Skeletal muscle cell (primary cell): ENCODE measurements around the gene AKAP6.
"Not testable (repeated sequence)": the region's sequence is repeated elsewhere in the genome, so short reads cannot be mapped to it uniquely, and the experiment has no call there.

Experiments used
- DNase-seq: peaks from one replicate; pipeline ENCODE4 v3.0.0-alpha.2; 2010; ENCODE audit warnings: low read depth
- H3K4me3 ChIP-seq: 2 replicates; pipeline ENCODE4 v1.5.1; 2011; ENCODE audit warnings: low read depth, mild to moderate bottlenecking, control low read depth, low read length, moderate library complexity

The AKAP6 gene

DNA sequence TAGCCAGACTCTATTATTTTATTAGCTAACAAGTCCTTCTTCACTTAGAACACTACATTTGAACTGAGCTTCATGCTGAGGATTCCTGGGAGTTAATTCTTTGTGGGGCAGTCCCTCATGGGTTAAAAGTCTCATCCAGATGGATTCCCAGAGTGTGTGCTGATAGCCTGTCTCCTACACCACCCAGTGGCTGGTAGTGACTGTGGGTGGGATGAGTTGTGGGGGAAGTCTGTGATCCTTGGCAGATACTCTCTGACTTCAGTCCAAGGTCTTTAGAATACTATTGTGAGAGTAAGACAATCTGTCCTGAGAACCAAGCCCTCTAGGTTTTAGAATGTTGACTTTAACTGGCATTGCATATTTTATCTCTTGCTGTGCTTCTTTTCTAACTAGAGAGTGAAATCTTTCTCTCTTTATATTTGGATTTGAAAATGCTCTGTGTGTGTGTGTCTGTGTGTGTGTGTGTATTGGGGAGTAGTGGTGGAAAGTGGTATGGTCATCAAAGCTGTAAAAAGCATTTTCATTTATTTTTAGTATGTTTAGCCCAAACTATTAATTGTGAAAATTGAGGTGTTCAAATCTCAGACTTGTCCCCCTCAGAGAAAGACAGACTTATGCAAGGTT lies 37.3 kb downstream of the AKAP6 start:
- DNase-seq, result peak; percentile 89
- H3K4me3 ChIP-seq, result no peak overlapping the region

DNA sequence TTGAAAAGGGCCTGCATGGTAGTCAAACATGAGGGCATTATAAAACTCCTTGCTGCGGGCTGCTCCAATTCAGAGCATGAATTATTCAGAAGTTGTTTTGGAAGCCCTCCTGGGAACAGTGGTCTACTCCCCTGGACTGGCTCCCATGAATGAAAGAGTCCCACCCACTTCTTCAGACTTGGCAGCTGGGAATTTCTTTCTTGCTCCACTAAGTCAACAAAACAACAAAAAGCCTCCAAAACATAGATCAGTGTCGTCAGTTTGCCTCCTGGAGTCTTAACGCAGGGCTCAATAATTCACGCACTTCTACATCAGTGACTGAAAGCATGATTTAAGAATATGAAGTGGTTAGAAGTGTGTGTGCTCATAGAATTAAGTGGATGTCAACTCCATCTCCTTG lies 37.9 kb downstream of the AKAP6 start:
- DNase-seq, result peak; percentile 90
- H3K4me3 ChIP-seq, result no peak overlapping the region

DNA sequence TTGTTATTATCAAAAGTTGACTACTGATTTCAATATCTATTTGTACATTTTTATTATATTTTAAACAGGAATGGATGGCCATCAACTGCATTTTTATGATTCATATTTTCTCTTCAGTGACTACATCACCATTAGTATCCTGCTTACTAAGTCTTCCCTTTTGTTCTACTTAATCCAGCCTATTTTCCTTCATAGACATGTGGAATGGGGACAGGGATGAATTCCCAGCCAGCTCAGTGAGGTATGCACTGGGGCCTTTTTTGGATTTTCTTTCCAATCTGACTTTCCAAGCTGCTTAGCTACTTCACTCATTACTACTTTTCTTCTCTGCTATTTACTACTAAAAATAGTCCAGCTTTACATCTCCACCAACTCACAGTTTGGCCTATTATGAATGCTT lies 38.4 kb downstream of the AKAP6 start:
- no peak overlapping the region for H3K4me3 ChIP-seq
- no peak for DNase-seq

DNA sequence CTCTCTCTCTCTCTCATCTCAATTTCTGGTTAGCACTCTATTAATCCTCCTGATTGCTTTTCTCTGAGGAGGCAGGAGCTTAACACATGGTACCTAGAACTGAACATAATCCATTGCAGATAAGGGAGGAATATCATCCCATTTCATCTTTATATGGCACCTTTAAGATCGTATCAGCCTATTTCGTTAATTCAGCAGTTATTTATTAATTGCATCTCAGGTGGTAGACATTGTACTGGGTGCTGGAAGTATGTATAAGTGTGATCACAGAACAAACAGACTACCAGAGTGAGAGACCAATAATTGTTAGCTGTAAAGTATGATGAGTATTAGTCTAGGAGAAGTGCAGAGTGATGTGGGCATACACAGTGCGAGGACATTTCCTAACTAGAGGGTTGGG lies 39.0 kb downstream of the AKAP6 start:
- no peak for DNase-seq
- no peak overlapping the region for H3K4me3 ChIP-seq

DNA sequence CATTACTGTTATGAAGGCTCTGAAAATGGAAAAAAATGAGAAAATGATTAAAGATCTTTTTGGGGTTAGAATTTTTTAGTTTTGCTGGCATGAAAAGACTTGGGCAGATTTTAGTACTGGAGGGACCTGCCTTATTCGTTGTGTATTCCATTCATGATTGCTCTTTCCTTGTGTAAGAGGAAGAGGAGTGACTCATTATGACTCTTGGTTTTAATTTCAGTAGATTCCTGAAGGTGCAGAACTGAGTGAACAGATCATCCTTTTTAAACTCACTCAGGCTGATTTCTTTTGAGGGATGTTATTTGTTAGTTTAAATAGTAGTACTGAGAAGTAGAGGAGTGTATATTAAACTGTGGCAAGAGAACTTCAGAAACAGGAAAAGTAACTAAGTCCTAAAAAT lies 41.6 kb downstream of the AKAP6 start:
- no peak overlapping the region for H3K4me3 ChIP-seq
- DNase-seq, result peak; percentile 66

DNA sequence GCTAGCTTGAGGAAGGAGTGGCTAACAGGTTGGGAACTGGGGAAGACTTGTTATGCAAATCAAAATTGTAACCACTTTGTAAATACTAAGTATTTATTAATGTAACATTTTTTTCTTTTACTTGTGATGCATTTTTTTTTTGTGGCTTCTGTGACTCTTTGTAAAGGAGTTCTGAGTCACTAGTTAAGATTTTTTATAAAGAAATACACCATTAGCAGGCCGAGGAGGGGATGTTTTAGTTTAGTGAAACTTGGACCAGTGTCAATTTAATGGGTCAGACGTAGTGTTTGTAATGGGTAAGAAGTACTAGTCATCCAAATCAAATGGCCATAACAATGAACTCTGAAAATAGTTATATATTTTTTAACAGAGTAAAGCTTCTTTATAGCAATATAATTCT lies 43.1 kb downstream of the AKAP6 start:
- peak; percentile 92 for DNase-seq

DNA sequence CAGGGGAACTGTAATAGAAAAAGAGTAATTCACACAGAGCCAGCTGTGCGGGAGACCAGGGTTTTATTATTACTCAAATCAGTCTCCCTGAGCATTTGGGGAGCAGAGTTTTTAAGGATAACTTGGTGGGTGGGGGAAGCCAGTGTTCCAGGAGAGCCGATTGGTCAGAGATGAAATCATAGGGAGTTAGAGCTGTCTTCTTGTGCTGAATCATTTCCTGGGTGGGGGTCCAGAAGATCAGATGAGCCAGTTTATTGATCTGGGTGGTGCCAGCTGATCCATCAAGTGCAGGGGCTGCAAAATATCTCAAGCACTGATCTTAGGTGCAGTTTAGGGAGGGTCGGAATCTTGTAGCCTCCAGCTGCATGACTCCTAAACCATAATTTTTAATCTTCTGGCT lies 44.1 kb downstream of the AKAP6 start:
- H3K4me3 ChIP-seq, DNase-seq: not testable (repeated sequence)

More for the DNA sequence above, 43.1 kb downstream of the AKAP6 start:
- H3K4me3 ChIP-seq, result no peak overlapping the region

DNA sequence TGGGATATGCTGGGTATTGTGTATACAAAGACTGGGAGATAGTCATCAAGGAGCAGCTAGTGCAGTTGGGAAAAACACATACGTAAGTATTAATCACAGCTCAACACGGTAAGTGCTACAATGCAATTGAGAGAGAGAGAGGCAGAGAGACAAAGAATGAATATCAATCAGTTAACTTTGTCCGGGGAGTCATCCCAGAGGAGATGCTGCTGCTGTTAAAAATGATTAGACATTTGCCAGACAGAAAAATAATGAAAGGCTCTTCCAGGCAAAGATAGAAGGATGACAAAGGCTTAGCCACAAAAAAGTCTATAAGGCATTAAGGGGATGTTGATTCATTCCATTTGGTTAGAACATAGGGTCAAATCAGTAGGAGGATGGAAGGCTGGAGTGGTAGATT lies 45.1 kb downstream of the AKAP6 start:
- no peak overlapping the region for H3K4me3 ChIP-seq
- DNase-seq, result peak; percentile 79

DNA sequence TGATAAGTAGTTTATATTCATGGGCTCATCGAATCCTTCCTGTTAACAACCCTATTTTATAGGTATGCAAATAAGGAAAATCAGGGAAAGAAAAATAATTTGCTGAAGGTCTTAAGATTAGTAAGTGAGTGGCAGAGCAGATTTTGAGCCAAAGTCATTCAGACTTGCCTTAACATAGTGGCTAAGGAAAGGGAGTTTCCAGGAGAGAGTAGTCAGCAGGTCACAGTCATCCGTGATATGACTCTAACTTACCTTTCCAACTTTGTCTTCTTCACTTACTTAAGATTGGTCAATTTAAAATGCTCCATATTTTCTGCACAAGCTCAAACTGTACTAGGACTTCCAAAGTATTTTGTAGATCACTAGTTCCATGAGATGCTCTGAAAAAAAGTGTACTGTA lies 46.6 kb downstream of the AKAP6 start:
- no peak for DNase-seq
- no peak overlapping the region for H3K4me3 ChIP-seq

DNA sequence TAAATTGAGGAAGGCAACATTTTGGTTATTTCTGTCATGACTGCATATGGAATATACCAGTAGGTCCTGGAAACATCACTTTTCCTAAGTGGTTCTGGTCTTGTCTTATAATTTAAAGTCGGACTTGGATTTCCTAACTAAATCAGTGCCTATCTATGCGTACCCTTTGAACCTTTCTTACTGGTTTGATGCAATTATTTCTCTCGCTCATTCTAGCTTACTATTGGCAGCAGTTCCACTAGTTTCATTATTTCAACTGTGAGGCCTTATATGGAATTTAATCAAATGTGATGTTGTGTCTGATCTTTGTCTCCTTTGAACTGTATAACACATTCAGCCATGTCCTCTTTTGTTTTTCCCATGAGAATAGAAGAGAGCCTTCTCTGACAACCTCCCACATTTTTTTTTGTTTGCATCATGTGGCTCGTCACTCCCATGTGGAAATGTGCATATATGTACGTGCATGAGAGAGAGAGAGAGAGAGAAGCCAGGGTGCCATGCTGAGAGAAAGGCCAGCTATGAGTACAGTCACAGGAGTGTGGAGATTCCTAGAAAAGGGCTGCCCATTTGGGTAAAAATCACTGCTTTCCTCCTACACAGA lies 48.0 kb downstream of the AKAP6 start:
- no peak overlapping the region for H3K4me3 ChIP-seq
- DNase-seq, result no peak

DNA sequence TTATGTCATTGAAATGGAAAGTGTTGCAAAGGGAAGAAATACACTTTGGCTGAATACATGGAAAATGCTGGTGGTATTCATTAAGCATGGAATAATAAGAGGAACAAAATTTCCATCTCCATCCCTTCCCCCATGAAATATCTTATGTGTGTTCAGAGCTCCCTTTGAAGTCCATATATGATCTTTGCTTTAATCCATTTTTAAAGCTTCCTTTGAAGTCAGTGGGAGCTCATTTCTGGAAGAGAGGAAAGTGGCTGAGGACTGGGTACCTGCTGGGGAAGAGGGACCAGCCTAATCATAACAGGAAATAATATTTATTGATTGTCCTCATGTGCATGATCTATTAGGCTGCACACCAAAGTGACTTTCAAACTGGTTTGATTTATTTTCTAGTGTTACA lies 49.2 kb downstream of the AKAP6 start:
- DNase-seq, result no peak
- H3K4me3 ChIP-seq, result no peak overlapping the region

DNA sequence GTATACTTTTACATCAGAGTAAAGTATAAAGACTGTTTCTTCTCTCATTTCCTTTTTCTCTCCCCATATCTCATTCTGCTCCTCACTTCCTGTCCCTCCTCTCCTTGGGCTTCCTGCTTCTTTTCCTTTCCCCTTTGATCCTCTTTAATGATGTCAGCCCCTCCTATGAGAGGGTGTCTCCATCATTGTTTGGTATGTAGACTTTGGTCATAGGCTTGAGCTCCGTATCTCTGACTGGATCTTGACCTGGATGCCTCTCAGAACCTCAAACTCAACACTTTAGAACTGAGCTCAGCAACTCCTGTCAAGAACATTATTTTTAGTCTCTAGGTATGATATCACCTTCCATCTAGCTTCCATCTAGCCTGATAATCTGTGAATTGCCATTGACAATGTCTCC lies 50.3 kb downstream of the AKAP6 start:
- DNase-seq, result no peak
- H3K4me3 ChIP-seq, result no peak overlapping the region

DNA sequence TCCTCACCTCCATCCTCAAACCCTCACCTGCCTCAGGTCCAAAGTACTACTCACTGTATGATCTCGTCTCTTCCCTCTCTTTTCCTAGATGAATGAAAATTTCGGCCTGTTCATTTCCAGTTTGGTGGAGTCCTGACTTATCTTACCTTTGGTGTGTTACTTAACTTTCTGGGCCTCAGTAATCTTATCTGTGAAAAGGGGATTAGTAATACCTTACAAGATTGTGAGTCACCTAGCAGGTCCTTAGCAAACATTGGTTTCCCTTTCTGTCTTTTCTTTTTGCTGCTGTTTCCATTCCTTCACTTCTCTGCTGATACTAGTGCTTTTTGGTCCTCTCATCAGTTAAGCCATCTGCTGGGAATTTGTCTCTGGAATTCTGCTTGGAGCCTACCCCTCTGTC lies 52.8 kb downstream of the AKAP6 start:
- H3K4me3 ChIP-seq, result no peak overlapping the region

DNA sequence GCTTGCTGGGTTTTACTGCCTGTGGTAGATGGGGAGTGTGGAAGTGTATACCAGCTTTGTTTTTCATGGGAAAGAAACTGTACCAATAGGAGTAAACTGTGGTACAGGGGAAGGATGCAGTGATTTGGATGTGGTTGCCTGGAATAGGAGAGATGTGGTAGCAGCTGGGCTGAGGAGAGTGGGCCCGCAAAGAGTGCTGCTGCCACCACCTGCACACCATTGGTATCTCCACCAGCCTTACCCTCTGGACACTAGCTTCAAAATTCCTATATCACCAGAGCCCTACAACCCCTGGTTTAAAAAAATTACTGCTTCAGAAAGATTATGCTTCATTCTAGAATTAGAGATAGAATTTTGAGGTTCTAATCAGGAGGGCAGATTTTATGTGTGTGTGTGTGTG lies 53.6 kb downstream of the AKAP6 start:
- DNase-seq, result no peak

More for the DNA sequence above, 52.8 kb downstream of the AKAP6 start:
- DNase-seq, result no peak

DNA sequence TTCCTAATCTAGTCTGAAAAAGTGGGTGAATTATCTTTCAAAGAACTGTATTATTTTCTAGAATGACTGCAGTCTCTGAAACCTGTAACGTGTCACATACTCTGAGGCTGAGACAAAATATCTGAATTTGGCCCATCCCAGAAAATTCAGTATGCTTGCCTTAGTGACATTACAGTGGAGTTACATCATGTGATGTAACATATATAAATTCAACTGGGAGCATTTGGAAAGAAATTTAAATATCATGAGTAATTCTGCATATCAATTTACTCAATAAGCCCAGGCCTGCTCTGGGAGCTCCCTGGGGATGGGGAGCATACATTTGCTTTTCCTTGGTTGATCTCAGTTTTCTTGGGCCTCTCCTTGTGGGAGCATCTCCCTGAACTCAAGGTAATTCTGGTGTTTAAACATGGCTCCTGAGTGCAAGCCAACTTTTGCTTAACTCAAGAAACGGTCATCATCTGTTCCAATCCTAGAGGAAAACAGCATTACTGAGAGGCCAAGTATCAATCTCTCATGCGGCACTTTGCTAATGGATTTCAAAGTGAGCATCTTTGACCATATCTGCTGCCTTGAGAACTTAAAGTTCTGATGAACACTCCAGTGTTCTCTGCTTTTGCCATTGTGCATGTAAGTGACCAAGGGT lies 54.4 kb downstream of the AKAP6 start:
- DNase-seq, result no peak
- H3K4me3 ChIP-seq, result no peak overlapping the region

More for the DNA sequence above, 53.6 kb downstream of the AKAP6 start:
- no peak overlapping the region for H3K4me3 ChIP-seq

DNA sequence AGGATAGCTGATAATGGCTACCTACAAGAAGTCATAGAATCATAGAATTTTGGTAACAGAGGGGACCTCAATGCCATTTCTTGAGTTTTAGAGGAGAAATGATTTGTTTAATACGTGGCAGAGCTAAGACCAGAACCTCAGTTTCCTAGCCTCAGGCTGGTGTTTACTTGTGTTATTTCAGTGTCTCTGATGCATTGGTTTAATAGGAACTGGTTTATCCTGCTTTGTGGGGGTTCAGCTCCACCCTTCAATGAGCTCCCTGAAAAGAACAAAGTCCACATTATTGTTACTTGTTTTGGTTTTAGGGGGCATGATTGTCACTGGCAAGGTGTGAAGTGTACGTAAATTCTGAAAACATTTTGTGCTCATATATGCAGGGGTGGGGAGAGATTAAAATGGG lies 55.4 kb downstream of the AKAP6 start:
- DNase-seq, result no peak

DNA sequence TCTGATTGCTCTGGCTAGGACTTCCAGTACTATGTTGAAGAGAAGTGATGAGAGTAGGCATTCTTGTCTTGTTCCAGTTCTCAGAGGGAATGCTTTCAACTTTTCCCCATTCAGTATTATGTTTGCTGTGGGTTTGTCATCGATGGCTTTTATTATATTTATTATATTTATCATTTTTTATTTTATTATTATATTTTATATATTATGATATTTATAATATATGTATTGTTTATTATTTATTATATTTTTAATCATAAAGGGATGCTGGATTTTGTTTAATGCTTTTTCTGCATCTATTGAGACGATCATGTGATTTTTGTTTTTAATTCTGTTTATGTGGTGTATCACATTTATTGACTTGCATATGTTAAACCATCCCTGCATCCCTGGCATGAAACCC lies 58.2 kb downstream of the AKAP6 start:
- not testable (repeated sequence) for H3K4me3 ChIP-seq, DNase-seq

More for the DNA sequence above, 55.4 kb downstream of the AKAP6 start:
- H3K4me3 ChIP-seq, result no peak overlapping the region

DNA sequence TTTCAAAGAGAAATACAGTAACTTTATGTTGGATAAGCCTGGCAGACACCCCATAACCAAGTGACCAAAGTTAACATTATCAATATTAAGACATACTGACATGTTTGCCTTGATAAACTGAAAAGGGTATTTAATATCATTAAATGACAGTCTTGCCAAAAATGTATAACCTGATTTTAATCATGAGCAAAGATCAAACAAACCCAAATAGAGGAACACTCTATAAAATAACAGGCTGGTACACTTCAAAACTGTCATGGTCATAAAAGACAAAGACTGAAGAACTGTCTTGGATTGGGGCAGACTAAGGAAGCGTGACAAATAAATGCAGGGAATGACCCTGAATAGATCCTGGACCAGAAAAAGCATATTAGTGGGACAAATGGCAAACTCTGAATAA lies 64.0 kb downstream of the AKAP6 start:
- H3K4me3 ChIP-seq, result no peak overlapping the region

DNA sequence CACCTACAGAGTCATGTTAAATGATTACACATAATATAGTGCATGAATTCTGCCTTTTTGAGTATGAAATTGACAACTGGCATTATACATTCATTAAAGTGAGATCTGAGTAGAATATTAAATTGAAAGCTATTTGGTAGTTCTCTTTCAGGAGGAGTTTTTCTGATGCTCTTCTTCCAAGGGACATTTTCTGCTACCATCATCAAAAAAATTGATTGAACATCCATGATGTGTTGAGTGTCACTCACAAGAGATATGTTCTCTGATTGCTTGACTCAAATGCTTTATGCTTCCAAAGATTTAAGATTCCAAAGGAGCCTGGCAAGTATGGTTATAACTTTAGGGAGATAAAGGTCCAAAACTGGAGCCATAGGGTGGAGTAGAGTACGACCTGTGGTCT lies 64.9 kb downstream of the AKAP6 start:
- H3K4me3 ChIP-seq, result no peak overlapping the region

More for the DNA sequence above, 64.0 kb downstream of the AKAP6 start:
- DNase-seq, result no peak

DNA sequence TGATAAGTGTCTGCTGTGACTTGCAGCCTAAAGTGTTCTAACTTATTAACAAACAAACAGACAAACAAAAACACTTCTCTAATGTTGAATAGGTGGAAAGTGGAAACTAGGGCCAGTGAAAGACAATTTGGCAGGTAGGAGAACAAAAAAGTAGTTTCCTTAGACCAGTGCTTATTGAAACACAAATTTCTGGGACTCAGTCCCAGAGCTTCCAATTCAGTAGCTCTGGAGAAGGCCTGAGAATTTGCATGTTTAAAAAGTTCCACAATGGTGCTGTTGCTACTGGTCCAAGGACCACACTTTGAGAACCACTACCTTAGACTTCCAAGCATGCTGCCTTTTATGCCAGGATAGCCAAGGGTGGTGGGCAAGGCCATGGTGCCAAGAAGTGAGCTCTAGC lies 67.8 kb downstream of the AKAP6 start:
- H3K4me3 ChIP-seq, result no peak overlapping the region
- DNase-seq, result no peak

More for the DNA sequence above, 64.9 kb downstream of the AKAP6 start:
- no peak for DNase-seq
